HEK293 (cell line): Measurements from ENCODE around the gene GUK1.
A peak's percentile ranks its signal among the peaks of the same experiment; 100 is the strongest.

Source experiments
- CTCF ChIA-PET: fragments of 350-600 bp; formaldehyde crosslinking; extraction: SDS; loops from one replicate; lab custom pipeline; 2021; ENCODE audit warnings: antibody characterized with exemption; lab: Yijun Ruan, JAX
- POLR2A ChIA-PET: fragments of 300-600 bp; formaldehyde crosslinking; extraction: SDS; loops from one replicate; lab custom pipeline; 2020; ENCODE audit warnings: antibody characterized with exemption, inconsistent platforms; lab: Yijun Ruan, JAX
- H3K27ac ChIP-seq: fragments of 200-500 bp; sonication (Bioruptor generic); 2 replicates; pipeline ENCODE4 v1.5.1; 2014; ENCODE audit warnings: low read depth, low read length, control low read depth, inconsistent platforms; ENCODE audit errors: extremely low read depth
- H3K36me3 ChIP-seq, 2 experiments: fragments of 200-500 bp in 1 of 2; sonication (Bioruptor generic) in 1 of 2; 1 replicate in 1 of 2; 2 replicates in 1 of 2; pipeline ENCODE4 v1.5.1; 2014 to 2017; ENCODE audit warnings: inconsistent platforms in 2 of 2, low read length in 2 of 2; ENCODE audit not compliant: control insufficient read depth in 2 of 2, insufficient read depth in 1 of 2
- H3K4me1 ChIP-seq: fragments of 200-500 bp; sonication (Bioruptor generic); 2 replicates; pipeline ENCODE4 v1.5.1; 2014; ENCODE audit warnings: mild to moderate bottlenecking, low read length, inconsistent platforms; ENCODE audit not compliant: control insufficient read depth, insufficient read depth
- H3K4me3 ChIP-seq: 2 replicates; pipeline ENCODE4 v1.5.1; 2011; ENCODE audit warnings: low read depth, mild to moderate bottlenecking, control low read depth, low read length, moderate library complexity
- H3K9me3 ChIP-seq: fragments of 200-500 bp; sonication (Bioruptor generic); 2 replicates; pipeline ENCODE4 v1.5.1; 2014; ENCODE audit warnings: low read depth, low read length, inconsistent platforms; ENCODE audit not compliant: control insufficient read depth, insufficient read depth
- EGR2 ChIP-seq: fragments of 450-650 bp; formaldehyde crosslinking; IDR thresholded peaks from 2 replicates; pipeline ENCODE4 v1.5.1; 2016; ENCODE audit warnings: low read depth, missing biosample characterization, missing genetic modification characterization
- GLI4 ChIP-seq: fragments of 450-650 bp; formaldehyde crosslinking; IDR thresholded peaks from 2 replicates; pipeline ENCODE4 v1.5.1; 2016; ENCODE audit warnings: missing biosample characterization, missing genetic modification characterization
- GLIS2 ChIP-seq: fragments of 450-650 bp; formaldehyde crosslinking; IDR thresholded peaks from 2 replicates; pipeline ENCODE4 v1.5.1; 2016; ENCODE audit warnings: missing biosample characterization, missing genetic modification characterization
- HIC1 ChIP-seq: fragments of 450-650 bp; formaldehyde crosslinking; IDR thresholded peaks from 2 replicates; pipeline ENCODE4 v1.5.1; 2016; ENCODE audit warnings: missing biosample characterization, missing genetic modification characterization
- PRDM10 ChIP-seq: fragments of 450-650 bp; formaldehyde crosslinking; IDR thresholded peaks from 2 replicates; pipeline ENCODE4 v1.5.1; 2016; ENCODE audit warnings: missing biosample characterization, missing genetic modification characterization
- ZBTB21 ChIP-seq: fragments of 450-650 bp; formaldehyde crosslinking; IDR thresholded peaks from 2 replicates; pipeline ENCODE4 v1.5.1; 2017; ENCODE audit warnings: missing biosample characterization, missing genetic modification characterization
- ZBTB7A ChIP-seq: fragments of 450-650 bp; formaldehyde crosslinking; IDR thresholded peaks from 2 replicates; pipeline ENCODE4 v1.5.1; 2016; ENCODE audit warnings: low read depth, missing biosample characterization, missing genetic modification characterization
- ZFHX2 ChIP-seq: fragments of 450-650 bp; formaldehyde crosslinking; conservative IDR thresholded peaks from 2 replicates; pipeline ENCODE4 v1.5.1; 2016; ENCODE audit warnings: missing biosample characterization, missing genetic modification characterization
- ZFP69B ChIP-seq: fragments of 450-650 bp; formaldehyde crosslinking; IDR thresholded peaks from 2 replicates; pipeline ENCODE4 v1.5.1; 2016; ENCODE audit warnings: missing biosample characterization, missing genetic modification characterization
- ZIC2 ChIP-seq: fragments of 450-650 bp; formaldehyde crosslinking; IDR thresholded peaks from 2 replicates; pipeline ENCODE4 v1.5.1; 2016; ENCODE audit warnings: missing biosample characterization, missing genetic modification characterization
- ZNF140 ChIP-seq: fragments of 450-650 bp; formaldehyde crosslinking; IDR thresholded peaks from 2 replicates; pipeline ENCODE4 v1.5.1; 2016; ENCODE audit warnings: missing biosample characterization, missing genetic modification characterization
- ZNF155 ChIP-seq: fragments of 450-650 bp; formaldehyde crosslinking; IDR thresholded peaks from 2 replicates; pipeline ENCODE4 v1.5.1; 2016; ENCODE audit warnings: missing biosample characterization, missing genetic modification characterization
- ZNF174 ChIP-seq: fragments of 450-650 bp; formaldehyde crosslinking; IDR thresholded peaks from 2 replicates; pipeline ENCODE4 v1.5.0; 2017; ENCODE audit warnings: missing biosample characterization, mild to moderate bottlenecking, missing genetic modification characterization
- ZNF18 ChIP-seq: fragments of 450-650 bp; formaldehyde crosslinking; IDR thresholded peaks from 2 replicates; pipeline ENCODE4 v1.5.1; 2016; ENCODE audit warnings: missing biosample characterization, missing genetic modification characterization
- ZNF184 ChIP-seq: fragments of 450-650 bp; IDR thresholded peaks from 2 replicates; pipeline ENCODE4 v1.5.1; 2018; ENCODE audit warnings: missing biosample characterization, mild to moderate bottlenecking, missing genetic modification characterization
- ZNF24 ChIP-seq: fragments of 450-650 bp; formaldehyde crosslinking; IDR thresholded peaks from 2 replicates; pipeline ENCODE4 v1.5.1; 2016; ENCODE audit warnings: missing biosample characterization, missing genetic modification characterization
- ZNF26 ChIP-seq: fragments of 450-650 bp; formaldehyde crosslinking; IDR thresholded peaks from 2 replicates; pipeline ENCODE4 v1.5.1; 2016; ENCODE audit warnings: missing biosample characterization, missing genetic modification characterization
- ZNF311 ChIP-seq: fragments of 450-650 bp; formaldehyde crosslinking; IDR thresholded peaks from 2 replicates; pipeline ENCODE4 v1.5.1; 2017; ENCODE audit warnings: missing biosample characterization, missing genetic modification characterization, borderline replicate concordance
- ZNF416 ChIP-seq: fragments of 450-650 bp; formaldehyde crosslinking; IDR thresholded peaks from 2 replicates; pipeline ENCODE4 v1.5.1; 2016; ENCODE audit warnings: missing biosample characterization, missing genetic modification characterization
- ZNF426 ChIP-seq: fragments of 450-650 bp; formaldehyde crosslinking; IDR thresholded peaks from 2 replicates; pipeline ENCODE4 v1.5.1; 2017; ENCODE audit warnings: missing biosample characterization, missing genetic modification characterization, mild to moderate bottlenecking, inconsistent platforms, moderate library complexity
- ZNF544 ChIP-seq: fragments of 450-650 bp; formaldehyde crosslinking; IDR thresholded peaks from 2 replicates; pipeline ENCODE4 v1.5.0; 2017; ENCODE audit warnings: missing biosample characterization, missing genetic modification characterization
- ZNF660 ChIP-seq: fragments of 450-650 bp; IDR thresholded peaks from 2 replicates; pipeline ENCODE4 v1.5.1; 2018; ENCODE audit warnings: missing biosample characterization, mild to moderate bottlenecking, missing genetic modification characterization
- ZNF777 ChIP-seq: fragments of 450-650 bp; formaldehyde crosslinking; IDR thresholded peaks from 2 replicates; pipeline ENCODE4 v1.5.1; 2017; ENCODE audit warnings: missing biosample characterization, missing genetic modification characterization, borderline replicate concordance
- ZNF837 ChIP-seq: fragments of 450-650 bp; formaldehyde crosslinking; IDR thresholded peaks from 2 replicates; pipeline ENCODE4 v1.5.1; 2016; ENCODE audit warnings: missing biosample characterization, missing genetic modification characterization
- ZXDB ChIP-seq: fragments of 450-650 bp; formaldehyde crosslinking; IDR thresholded peaks from 2 replicates; pipeline ENCODE4 v1.5.1; 2016; ENCODE audit warnings: missing biosample characterization, missing genetic modification characterization

GUK1 gene

GRCh38 chr1:228095938-228096337 lies 44.1 kb upstream of the GUK1 start:
- Histone ChIP-seq H3K27ac (no peak overlapping the region), H3K36me3 (peaks cover 9 to 96% of the 10 kb centered on the region in 2 experiments; a peak in 2 of 3 replicates), H3K4me3 (no peak overlapping the region), H3K4me1 (no peaks in the 10 kb centered on the region), H3K9me3 (no peaks in the 10 kb centered on the region)
- ChIA-PET CTCF (no interaction called here), POLR2A (no interaction called here)
- TF ChIP-seq ZFHX2 (tag by site-specific recombination) (0 out of 2 replicates have a peak, but pooled peaks have one; percentile 30), ZNF18 (tag by site-specific recombination) (peak; percentile 81), EGR2 (tag by site-specific recombination) (peak; percentile 57), ZNF24 (tag by site-specific recombination) (no peak), ZNF174 (no peak)

- no peak overlapping the region for H3K4me3 ChIP-seq
- H3K27ac ChIP-seq, result no peak overlapping the region
- TF ChIP-seq ZIC2 (tag by site-specific recombination) (no peak), ZBTB21 (no peak), ZNF837 (0 out of 2 replicates have a peak, but pooled peaks have one; percentile 7), ZNF426 (tag by site-specific recombination) (no peak), ZXDB (no peak), ZNF140 (tag by site-specific recombination) (no peak), ZBTB7A (tag by site-specific recombination) (no peak), PRDM10 (tag by site-specific recombination) (no peak), ZNF416 (tag by site-specific recombination) (no peak), ZNF184 (tag by site-specific recombination) (peak; percentile 81; the same call in 1 of the 2 replicates), ZNF544 (tag by site-specific recombination) (no peak), ZNF660 (tag by site-specific recombination) (no peak), ZNF26 (no peak), ZNF155 (tag by site-specific recombination) (no peak), HIC1 (tag by site-specific recombination) (peak; percentile 18; the same call in 1 of the 2 replicates), GLIS2 (tag by site-specific recombination) (0 out of 2 replicates have a peak, but pooled peaks have one; percentile 25), ZNF311 (tag by site-specific recombination) (no peak), GLI4 (tag by site-specific recombination) (no peak), ZNF777 (tag by site-specific recombination) (no peak), ZFP69B (tag by site-specific recombination) (no peak)
- POLR2A ChIA-PET, result interaction anchor here (0.9 to 4.5 kb wide), 2 partner anchors 12 to 14 kb away, joined by 3 to 21 read pairs; partner anchors contain the start of gene ARF1
- no peaks in the 10 kb centered on the region; the same call in 1 of the 2 replicates for H3K4me1 ChIP-seq
- CTCF ChIA-PET, result interaction anchor here (0.7 to 0.8 kb wide), 2 partner anchors 8 to 9 kb away, joined by 5 to 7 read pairs; no protein-coding TSS in a partner anchor
- peaks cover 9 to 95% of the 10 kb centered on the region in 2 experiments; a peak in 2 of 3 replicates for H3K36me3 ChIP-seq
- H3K9me3 ChIP-seq, result no peaks in the 10 kb centered on the region
Observed at GRCh38 chr1:228096416-228097332, 43.4 kb upstream of the GUK1 start.
